HepG2 (cell line): ENCODE results near the gene PLCB4. TPM values are rescaled to one million over a fixed set of nuclear protein-coding genes. Genes with fewer than 3 reads are reported as not detected.

Experiments used
- DMAP1 ChIP-seq: IDR thresholded peaks from 2 replicates; pipeline ENCODE4 v1.6.1; 2016
- FOSL2 ChIP-seq: sonication (generic); formaldehyde crosslinking; IDR thresholded peaks from 2 replicates; pipeline ENCODE4 v1.4.0; 2020; ENCODE audit warnings: missing genetic modification reagents
- GABPA ChIP-seq, 2 experiments: IDR thresholded peaks; 2 replicates each; pipeline ENCODE4 v1.6.1; 2011 to 2016; ENCODE audit warnings: low read depth in 2 of 2, low read length in 1 of 2, missing biosample characterization in 1 of 2, missing genetic modification characterization in 1 of 2
- HBP1 ChIP-seq: IDR thresholded peaks from 2 replicates; pipeline ENCODE4 v1.6.1; 2016; ENCODE audit warnings: low read depth, control low read depth
- HNF4A ChIP-seq: sonication (generic); formaldehyde crosslinking; IDR thresholded peaks from 2 replicates; pipeline ENCODE4 v1.4.0; 2020; ENCODE audit warnings: missing genetic modification reagents
- PLRG1 ChIP-seq: fragments of 450-650 bp; conservative IDR thresholded peaks from 2 replicates; pipeline ENCODE4 v1.6.1; 2016
- SCMH1 ChIP-seq: sonication (generic); formaldehyde crosslinking; IDR thresholded peaks from 2 replicates; pipeline ENCODE4 v1.9.0; 2021; ENCODE audit warnings: missing genetic modification reagents, mild to moderate bottlenecking, borderline replicate concordance
- SIX4 ChIP-seq: sonication (generic); formaldehyde crosslinking; IDR thresholded peaks from 2 replicates; pipeline ENCODE4 v1.4.0; 2020; ENCODE audit warnings: missing genetic modification reagents
- SKI ChIP-seq: fragments of 450-650 bp; IDR thresholded peaks from one replicate; pipeline ENCODE4 v1.6.1; 2018; ENCODE audit warnings: mild to moderate bottlenecking; ENCODE audit not compliant: partially characterized antibody
- SMAD1 ChIP-seq: sonication (generic); formaldehyde crosslinking; IDR thresholded peaks from 2 replicates; pipeline ENCODE4 v1.4.0; 2020; ENCODE audit warnings: missing genetic modification reagents, low read depth, mild to moderate bottlenecking, borderline replicate concordance
- SP5 ChIP-seq: IDR thresholded peaks from 2 replicates; pipeline ENCODE4 v1.6.1; 2016; ENCODE audit warnings: low read depth, borderline replicate concordance
- USF2 ChIP-seq, 2 experiments: sonication (generic) in 1 of 2; formaldehyde crosslinking in 1 of 2; IDR thresholded peaks; 2 replicates each; pipeline versions ENCODE4 v1.5.1 to v1.6.1; 2011 to 2020; ENCODE audit warnings: borderline replicate concordance in 1 of 2, low read depth in 1 of 2, low read length in 1 of 2, mild to moderate bottlenecking in 1 of 2, missing genetic modification reagents in 1 of 2, moderate library complexity in 1 of 2
- YEATS4 ChIP-seq: sonication (generic); formaldehyde crosslinking; IDR thresholded peaks from 2 replicates; pipeline ENCODE4 v1.4.0; 2020; ENCODE audit warnings: missing genetic modification reagents, borderline replicate concordance
- ZBTB38 ChIP-seq: sonication (generic); formaldehyde crosslinking; IDR thresholded peaks from 2 replicates; pipeline ENCODE4 v1.5.1; 2020; ENCODE audit warnings: mild to moderate bottlenecking, missing genetic modification reagents
- ZNF737 ChIP-seq: sonication (generic); formaldehyde crosslinking; IDR thresholded peaks from 2 replicates; pipeline ENCODE4 v1.5.0; 2020; ENCODE audit warnings: missing genetic modification reagents, mild to moderate bottlenecking, borderline replicate concordance
- ZNF878 ChIP-seq: sonication (generic); formaldehyde crosslinking; IDR thresholded peaks from 2 replicates; pipeline ENCODE4 v1.8.1; 2023; ENCODE audit warnings: mild to moderate bottlenecking, missing genetic modification reagents, moderate library complexity
- polyA plus RNA-seq, 8 experiments: library from polyadenylated mRNA; depleted of rRNA in 3 of 8; stranded (reverse) in 7 of 8; unstranded in 1 of 8; fragments of >200 nt; fragmentation: Illumina TruSeq in 4 of 8; extraction: Trizol in 4 of 8; gene quantifications; 2 replicates each; pipeline versions ENCODE4 v1.2.1 to v1.2.3, GENCODE V29; 2011 to 2016; ENCODE audit warnings: low read depth in 4 of 8, missing spikeins in 1 of 8, mixed read lengths in 1 of 8; ENCODE audit not compliant: insufficient read depth in 1 of 8
- total RNA-seq, 5 experiments: library from RNA; depleted of rRNA; stranded (reverse); fragments of >200 nt; fragmentation: Illumina TruSeq; extraction: Trizol; gene quantifications; 2 replicates each; pipeline ENCODE4 v1.2.3, GENCODE V29; 2016; ENCODE audit warnings: low read depth in 1 of 5
- TF ChIP-seq, protein P1 (sequence below): sonication (generic); formaldehyde crosslinking; IDR thresholded peaks from 2 replicates; pipeline ENCODE4 v1.9.0; 2021; ENCODE audit warnings: mild to moderate bottlenecking, missing genetic modification reagents
- TF ChIP-seq, protein P2 (sequence below): IDR thresholded peaks from 2 replicates; pipeline ENCODE4 v1.6.1; 2016; ENCODE audit warnings: missing genetic modification reagents, missing compliant biosample characterization

PLCB4 gene
- total and polyA plus RNA-seq, 2 of the 13 experiments (the other 11 are each of a cell fraction or from before 2014, with no cell fraction given) = 0.01 TPM; not detected in 1

- TF ChIP-seq, protein P1, sequence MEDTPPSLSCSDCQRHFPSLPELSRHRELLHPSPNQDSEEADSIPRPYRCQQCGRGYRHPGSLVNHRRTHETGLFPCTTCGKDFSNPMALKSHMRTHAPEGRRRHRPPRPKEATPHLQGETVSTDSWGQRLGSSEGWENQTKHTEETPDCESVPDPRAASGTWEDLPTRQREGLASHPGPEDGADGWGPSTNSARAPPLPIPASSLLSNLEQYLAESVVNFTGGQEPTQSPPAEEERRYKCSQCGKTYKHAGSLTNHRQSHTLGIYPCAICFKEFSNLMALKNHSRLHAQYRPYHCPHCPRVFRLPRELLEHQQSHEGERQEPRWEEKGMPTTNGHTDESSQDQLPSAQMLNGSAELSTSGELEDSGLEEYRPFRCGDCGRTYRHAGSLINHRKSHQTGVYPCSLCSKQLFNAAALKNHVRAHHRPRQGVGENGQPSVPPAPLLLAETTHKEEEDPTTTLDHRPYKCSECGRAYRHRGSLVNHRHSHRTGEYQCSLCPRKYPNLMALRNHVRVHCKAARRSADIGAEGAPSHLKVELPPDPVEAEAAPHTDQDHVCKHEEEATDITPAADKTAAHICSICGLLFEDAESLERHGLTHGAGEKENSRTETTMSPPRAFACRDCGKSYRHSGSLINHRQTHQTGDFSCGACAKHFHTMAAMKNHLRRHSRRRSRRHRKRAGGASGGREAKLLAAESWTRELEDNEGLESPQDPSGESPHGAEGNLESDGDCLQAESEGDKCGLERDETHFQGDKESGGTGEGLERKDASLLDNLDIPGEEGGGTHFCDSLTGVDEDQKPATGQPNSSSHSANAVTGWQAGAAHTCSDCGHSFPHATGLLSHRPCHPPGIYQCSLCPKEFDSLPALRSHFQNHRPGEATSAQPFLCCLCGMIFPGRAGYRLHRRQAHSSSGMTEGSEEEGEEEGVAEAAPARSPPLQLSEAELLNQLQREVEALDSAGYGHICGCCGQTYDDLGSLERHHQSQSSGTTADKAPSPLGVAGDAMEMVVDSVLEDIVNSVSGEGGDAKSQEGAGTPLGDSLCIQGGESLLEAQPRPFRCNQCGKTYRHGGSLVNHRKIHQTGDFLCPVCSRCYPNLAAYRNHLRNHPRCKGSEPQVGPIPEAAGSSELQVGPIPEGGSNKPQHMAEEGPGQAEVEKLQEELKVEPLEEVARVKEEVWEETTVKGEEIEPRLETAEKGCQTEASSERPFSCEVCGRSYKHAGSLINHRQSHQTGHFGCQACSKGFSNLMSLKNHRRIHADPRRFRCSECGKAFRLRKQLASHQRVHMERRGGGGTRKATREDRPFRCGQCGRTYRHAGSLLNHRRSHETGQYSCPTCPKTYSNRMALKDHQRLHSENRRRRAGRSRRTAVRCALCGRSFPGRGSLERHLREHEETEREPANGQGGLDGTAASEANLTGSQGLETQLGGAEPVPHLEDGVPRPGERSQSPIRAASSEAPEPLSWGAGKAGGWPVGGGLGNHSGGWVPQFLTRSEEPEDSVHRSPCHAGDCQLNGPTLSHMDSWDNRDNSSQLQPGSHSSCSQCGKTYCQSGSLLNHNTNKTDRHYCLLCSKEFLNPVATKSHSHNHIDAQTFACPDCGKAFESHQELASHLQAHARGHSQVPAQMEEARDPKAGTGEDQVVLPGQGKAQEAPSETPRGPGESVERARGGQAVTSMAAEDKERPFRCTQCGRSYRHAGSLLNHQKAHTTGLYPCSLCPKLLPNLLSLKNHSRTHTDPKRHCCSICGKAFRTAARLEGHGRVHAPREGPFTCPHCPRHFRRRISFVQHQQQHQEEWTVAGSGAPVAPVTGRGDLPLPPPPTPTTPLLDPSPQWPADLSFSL (CRISPR knock-in tag) = no peak
- TF ChIP-seq ZBTB38 (no peak), YEATS4 (no peak), GABPA (IDR thresholded peaks at IDR 0.05; ENCODE audit: low read depth, low read length) (no peak), GABPA (CRISPR knock-in tag; IDR thresholded peaks at IDR 0.05; ENCODE audit: low read depth) (peak; percentile 75), PLRG1 (no peak), DMAP1 (CRISPR knock-in tag) (no peak), ZNF878 (CRISPR knock-in tag) (peak; percentile 89; the same call in 1 of the 2 replicates), HBP1 (CRISPR knock-in tag) (peak; percentile 60; the same call in 1 of the 2 replicates), USF2 (IDR thresholded peaks at IDR 0.05; ENCODE audit: low read depth, low read length) (no peak), USF2 (CRISPR knock-in tag; IDR thresholded peaks at IDR 0.05; ENCODE audit: borderline replicate concordance) (no peak), HNF4A (CRISPR knock-in tag) (peak; percentile 78), SMAD1 (CRISPR knock-in tag) (no peak), FOSL2 (peak; percentile 78), ZNF737 (CRISPR knock-in tag) (no peak), SP5 (no peak; the same call in 1 of the 2 replicates), SKI (peak; percentile 98), SCMH1 (CRISPR knock-in tag) (no peak), SIX4 (peak; percentile 81)
- TF ChIP-seq, protein P2, sequence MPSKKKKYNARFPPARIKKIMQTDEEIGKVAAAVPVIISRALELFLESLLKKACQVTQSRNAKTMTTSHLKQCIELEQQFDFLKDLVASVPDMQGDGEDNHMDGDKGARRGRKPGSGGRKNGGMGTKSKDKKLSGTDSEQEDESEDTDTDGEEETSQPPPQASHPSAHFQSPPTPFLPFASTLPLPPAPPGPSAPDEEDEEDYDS (CRISPR knock-in tag) = peak; percentile 68
These were observed 232.5 kb downstream of the PLCB4 start (continued) for GRCh38 chr20:9301129-9302090.
